Osteocyte (in vitro differentiated cells): ENCODE results near the gene ACVR1B. TPM values are rescaled to one million over a fixed set of nuclear protein-coding genes. Genes with fewer than 3 reads are reported as not detected.

Source experiments
- DNase-seq: peaks from one replicate; pipeline ENCODE4 v3.0.0; 2021; ENCODE audit warnings: mixed read lengths; ENCODE audit not compliant: unreplicated experiment; ENCODE audit errors: extremely low spot score
- H3K27ac Mint-ChIP-seq: one replicate; pipeline ENCODE4 v1.8.0; 2021; ENCODE audit warnings: mild to moderate bottlenecking, mixed read lengths; ENCODE audit not compliant: unreplicated experiment
- H3K27me3 Mint-ChIP-seq: one replicate; pipeline ENCODE4 v1.8.0; 2021; ENCODE audit warnings: mixed read lengths; ENCODE audit not compliant: unreplicated experiment
- H3K36me3 Mint-ChIP-seq: one replicate; pipeline ENCODE4 v1.8.0; 2021; ENCODE audit warnings: mixed read lengths; ENCODE audit not compliant: unreplicated experiment
- H3K4me1 Mint-ChIP-seq: one replicate; pipeline ENCODE4 v1.8.0; 2021; ENCODE audit warnings: mixed read lengths; ENCODE audit not compliant: unreplicated experiment
- H3K4me3 Mint-ChIP-seq: one replicate; pipeline ENCODE4 v1.8.0; 2021; ENCODE audit warnings: mild to moderate bottlenecking, moderate library complexity, mixed read lengths; ENCODE audit not compliant: unreplicated experiment
- H3K9me3 Mint-ChIP-seq: one replicate; pipeline ENCODE4 v1.8.0; 2021; ENCODE audit warnings: mixed read lengths; ENCODE audit not compliant: unreplicated experiment
- CTCF ChIP-seq: fragments of 200-600 bp; sonication (generic); IDR thresholded peaks from 2 replicates; pipeline ENCODE4 v1.5.0; 2021; ENCODE audit warnings: antibody characterized with exemption, mild to moderate bottlenecking, moderate library complexity
- total RNA-seq: library from RNA; stranded (reverse); gene quantifications from 2 replicates; pipeline ENCODE4 v1.2.1, GENCODE V29; 2021

ACVR1B gene
- total RNA-seq, 1 donor from 2014 or later, result 15.8 TPM

GRCh38 chr12:52027085-52027843 lies 75.8 kb downstream of the ACVR1B start:
- Mint-ChIP-seq H3K36me3 (no peaks in the 10 kb centered on the region), H3K27ac (no peak overlapping the region), H3K4me1 (peaks cover 33% of the 10 kb centered on the region), H3K27me3 (no peaks in the 10 kb centered on the region), H3K9me3 (no peaks in the 10 kb centered on the region), H3K4me3 (no peak overlapping the region)
- DNase-seq, result no peak
- no peak for TF ChIP-seq CTCF

DNA sequence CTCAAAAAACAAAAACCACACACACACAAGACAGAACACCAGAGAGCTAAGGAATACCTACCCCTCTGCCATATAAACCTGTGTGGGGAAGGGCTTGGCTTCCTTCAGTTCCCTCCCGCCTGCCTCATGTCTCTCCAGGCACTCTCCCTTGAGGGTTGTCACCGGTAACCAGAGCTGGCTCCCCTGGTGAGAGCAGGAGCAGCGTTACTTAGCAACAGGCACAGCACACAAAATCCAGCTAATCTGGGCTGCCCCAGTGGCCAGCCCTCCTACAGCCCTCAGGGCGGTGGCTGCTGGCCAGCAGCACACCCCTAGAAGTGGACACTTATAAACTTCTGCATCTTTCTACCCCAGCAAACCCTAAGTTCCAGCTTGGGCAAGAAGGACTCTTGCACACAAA lies 78.2 kb downstream of the ACVR1B start:
- no peaks in the 10 kb centered on the region for H3K36me3 Mint-ChIP-seq
- H3K4me1 Mint-ChIP-seq, result peaks cover 33% of the 10 kb centered on the region
- TF ChIP-seq CTCF, result no peak
- H3K4me3 Mint-ChIP-seq, result no peak overlapping the region
- no peak for DNase-seq
- H3K27me3 Mint-ChIP-seq, result no peaks in the 10 kb centered on the region
- H3K9me3 Mint-ChIP-seq, result no peaks in the 10 kb centered on the region
- peak overlapping the region; percentile 46 for H3K27ac Mint-ChIP-seq

- Mint-ChIP-seq H3K27me3 (no peaks in the 10 kb centered on the region), H3K27ac (peak overlapping the region; percentile 94), H3K9me3 (no peaks in the 10 kb centered on the region), H3K36me3 (no peaks in the 10 kb centered on the region), H3K4me3 (peak overlapping the region; percentile 71), H3K4me1 (peaks cover 36% of the 10 kb centered on the region)
- TF ChIP-seq CTCF, result no peak
- no peak for DNase-seq
Measured at GRCh38 chr12:52032446-52032803, 80.9 kb downstream of the ACVR1B start.

DNA sequence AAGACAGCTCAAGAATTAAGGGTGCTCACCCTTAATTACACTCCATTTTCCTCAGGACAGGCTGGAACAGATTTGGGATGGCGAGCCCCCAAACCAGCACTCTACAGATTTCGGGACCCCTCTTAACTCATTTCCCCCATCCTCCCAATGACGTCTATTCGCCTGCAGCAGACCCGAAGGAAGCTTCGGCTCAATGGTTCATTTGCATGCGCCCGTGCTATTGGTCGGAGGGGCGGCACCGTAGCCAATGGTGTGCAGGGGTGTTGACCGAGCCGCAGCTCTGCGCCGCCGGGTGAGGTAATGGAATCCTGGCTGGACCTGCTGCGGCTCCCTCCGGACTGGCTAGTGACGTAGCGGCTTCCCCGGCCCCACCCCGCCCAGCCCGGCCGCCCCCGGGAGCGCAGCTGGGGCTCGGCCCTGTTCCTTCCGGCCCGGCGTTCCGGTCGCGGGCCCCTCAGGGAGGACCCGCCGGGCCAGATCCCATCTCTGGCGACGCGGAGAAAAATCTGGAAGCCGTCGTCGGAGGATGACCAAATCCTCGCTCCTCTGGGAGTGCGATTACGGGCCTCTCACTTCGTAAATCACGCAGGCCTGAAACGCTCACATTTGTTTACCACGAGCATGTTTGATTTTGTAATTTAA lies 81.4 kb downstream of the ACVR1B start:
- Mint-ChIP-seq H3K36me3 (no peaks in the 10 kb centered on the region), H3K27me3 (no peaks in the 10 kb centered on the region), H3K27ac (peak overlapping the region; percentile 94), H3K9me3 (no peaks in the 10 kb centered on the region), H3K4me3 (peak overlapping the region; percentile 71), H3K4me1 (peaks cover 39% of the 10 kb centered on the region)
- TF ChIP-seq CTCF, result no peak
- DNase-seq, result peak; percentile 98

- Mint-ChIP-seq H3K27ac (peak overlapping the region; percentile 90), H3K36me3 (no peaks in the 10 kb centered on the region), H3K4me3 (peak overlapping the region; percentile 63), H3K4me1 (peaks cover 42% of the 10 kb centered on the region), H3K27me3 (no peaks in the 10 kb centered on the region), H3K9me3 (no peaks in the 10 kb centered on the region)
- no peak for DNase-seq
- TF ChIP-seq CTCF, result no peak
Measured at GRCh38 chr12:52033446-52034140, 82.1 kb downstream of the ACVR1B start.
